Liver (tissue), 3 donors: Measurements from ENCODE around the gene NOC2L.

Experiments used
- ATF3 ChIP-seq: IDR thresholded peaks from 2 replicates; pipeline ENCODE4 v1.6.1; 2016; ENCODE audit warnings: antibody characterized with exemption
- CTCF ChIP-seq: fragments of 150-350 bp; IDR thresholded peaks from 2 replicates; pipeline ENCODE4 v1.5.1; 2017; ENCODE audit warnings: improper control_type of control experiment, low read depth, low read length; ENCODE audit not compliant: missing input control
- JUND ChIP-seq, 2 donors: IDR thresholded peaks; 2 replicates each; pipeline ENCODE4 v1.6.1; 2016; ENCODE audit warnings: antibody characterized with exemption in 2 of 2
- TF ChIP-seq, protein P1 (sequence below): IDR thresholded peaks from 2 replicates; pipeline ENCODE4 v1.6.1; 2016; ENCODE audit warnings: antibody characterized with exemption
- donor health status: healthy.
- donor health status: healthy.

GRCh38 chr1:940107-941014 lies 18.7 kb downstream of the NOC2L start:
- TF ChIP-seq, protein P1, sequence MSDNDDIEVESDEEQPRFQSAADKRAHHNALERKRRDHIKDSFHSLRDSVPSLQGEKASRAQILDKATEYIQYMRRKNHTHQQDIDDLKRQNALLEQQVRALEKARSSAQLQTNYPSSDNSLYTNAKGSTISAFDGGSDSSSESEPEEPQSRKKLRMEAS = no peak
- no peak for TF ChIP-seq ATF3
- TF ChIP-seq CTCF = no peak
- TF ChIP-seq JUND (IDR thresholded peaks at IDR 0.05) = no peak
